Measurements from ENCODE around the gene ACADS.

- TF ChIP-seq CTCF (IDR thresholded peaks at IDR 0.05), result no peak
- no peak for TF ChIP-seq POLR2A (IDR thresholded peaks at IDR 0.05)
Measured at GRCh38 chr12:120711411-120711810, 14.2 kb upstream of the ACADS start.
